ENCODE measurements around the gene ZSCAN10. TPM values are rescaled to one million over a fixed set of nuclear protein-coding genes. Genes with fewer than 3 reads are reported as not detected.

The ZSCAN10 gene
- total and polyA plus RNA-seq, 9 of the 15 experiments (the other 6 are each of a cell fraction or from before 2014, with no cell fraction given), result 0.22 TPM; not detected in 8

DNA sequence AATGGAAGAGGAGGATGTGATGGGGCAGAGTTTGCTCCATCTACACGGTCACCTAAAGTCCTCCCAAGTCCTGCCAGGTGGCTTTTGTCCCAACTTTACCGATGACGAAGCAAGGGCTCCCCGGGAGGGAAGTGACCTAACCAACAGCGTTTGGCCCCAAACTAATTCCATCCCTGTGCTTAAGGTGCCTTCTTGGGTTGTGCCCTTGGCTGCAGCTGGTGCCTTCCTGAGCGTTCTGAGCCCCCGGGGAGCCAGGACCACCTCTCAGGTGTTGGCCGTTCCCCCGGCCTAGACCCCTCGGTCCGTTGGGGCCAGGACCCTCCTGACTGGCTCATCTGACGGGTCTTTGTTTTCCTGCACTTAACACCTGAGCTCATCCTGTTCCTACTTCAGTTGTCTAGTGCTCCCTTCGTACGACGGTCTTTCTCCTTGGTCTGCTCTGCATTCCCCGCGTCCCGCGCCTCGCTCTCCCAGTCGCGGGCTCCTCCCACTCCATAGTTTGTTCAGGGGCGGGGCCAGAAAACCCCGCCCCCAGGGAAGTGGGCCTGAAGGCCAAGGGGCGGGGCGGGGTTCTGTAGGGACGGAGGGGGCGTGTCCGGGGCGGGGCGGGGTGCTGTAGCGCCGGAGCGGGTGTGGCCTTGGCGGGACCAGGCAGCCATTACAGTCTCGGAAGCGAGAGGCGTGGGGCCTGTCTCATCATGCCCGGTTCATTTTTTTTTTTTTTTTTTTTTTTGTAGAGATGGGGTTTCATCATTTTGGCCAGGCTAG, 822 bp upstream of the ZSCAN10 start (continued):
- TF ChIP-seq TEAD1 (CRISPR knock-in tag; IDR thresholded peaks at IDR 0.05), result peak in 1 of 2 experiments; percentile 65; a peak in 1 of 4 replicates
- no peak for TF ChIP-seq ZNF589 (CRISPR knock-in tag; IDR thresholded peaks at IDR 0.05; ENCODE audit: low read depth)
- no peak for TF ChIP-seq HDAC2 (IDR thresholded peaks at IDR 0.05)
- TF ChIP-seq NEUROD1 (IDR thresholded peaks at IDR 0.05; ENCODE audit: borderline replicate concordance, low read depth, low read length, partially characterized antibody), result no peak
- TF ChIP-seq PYGO2 (tag; IDR thresholded peaks at IDR 0.05), result no peak
- no peak for TF ChIP-seq ETV6 (IDR thresholded peaks at IDR 0.05; ENCODE audit: borderline replicate concordance in 1 of 2, low read depth in 2 of 2, low read length in 1 of 2)
- 0 out of 2 replicates have a peak, but pooled peaks have one; percentile 17 for TF ChIP-seq ETV6 (CRISPR knock-in tag; IDR thresholded peaks at IDR 0.05; ENCODE audit: borderline replicate concordance)
- no peak for TF ChIP-seq MAZ (CRISPR knock-in tag; conservative IDR thresholded peaks at IDR 0.05 in 1 of 2, IDR thresholded peaks at IDR 0.05 in 1 of 2)
- peak; percentile 52 for TF ChIP-seq TBP (optimal IDR thresholded peaks at IDR 0.05; ENCODE audit: low read depth, low read length)
- peak; percentile 88 for TF ChIP-seq ZNF384 (IDR thresholded peaks at IDR 0.05; ENCODE audit: low read depth, low read length)
- TF ChIP-seq, protein P1, sequence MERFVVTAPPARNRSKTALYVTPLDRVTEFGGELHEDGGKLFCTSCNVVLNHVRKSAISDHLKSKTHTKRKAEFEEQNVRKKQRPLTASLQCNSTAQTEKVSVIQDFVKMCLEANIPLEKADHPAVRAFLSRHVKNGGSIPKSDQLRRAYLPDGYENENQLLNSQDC (CRISPR knock-in tag; IDR thresholded peaks at IDR 0.05), result no peak
- no peak for TF ChIP-seq RAD21 (CRISPR knock-in tag; conservative IDR thresholded peaks at IDR 0.05 in 1 of 2, IDR thresholded peaks at IDR 0.05 in 1 of 2)
- TF ChIP-seq, protein P2, sequence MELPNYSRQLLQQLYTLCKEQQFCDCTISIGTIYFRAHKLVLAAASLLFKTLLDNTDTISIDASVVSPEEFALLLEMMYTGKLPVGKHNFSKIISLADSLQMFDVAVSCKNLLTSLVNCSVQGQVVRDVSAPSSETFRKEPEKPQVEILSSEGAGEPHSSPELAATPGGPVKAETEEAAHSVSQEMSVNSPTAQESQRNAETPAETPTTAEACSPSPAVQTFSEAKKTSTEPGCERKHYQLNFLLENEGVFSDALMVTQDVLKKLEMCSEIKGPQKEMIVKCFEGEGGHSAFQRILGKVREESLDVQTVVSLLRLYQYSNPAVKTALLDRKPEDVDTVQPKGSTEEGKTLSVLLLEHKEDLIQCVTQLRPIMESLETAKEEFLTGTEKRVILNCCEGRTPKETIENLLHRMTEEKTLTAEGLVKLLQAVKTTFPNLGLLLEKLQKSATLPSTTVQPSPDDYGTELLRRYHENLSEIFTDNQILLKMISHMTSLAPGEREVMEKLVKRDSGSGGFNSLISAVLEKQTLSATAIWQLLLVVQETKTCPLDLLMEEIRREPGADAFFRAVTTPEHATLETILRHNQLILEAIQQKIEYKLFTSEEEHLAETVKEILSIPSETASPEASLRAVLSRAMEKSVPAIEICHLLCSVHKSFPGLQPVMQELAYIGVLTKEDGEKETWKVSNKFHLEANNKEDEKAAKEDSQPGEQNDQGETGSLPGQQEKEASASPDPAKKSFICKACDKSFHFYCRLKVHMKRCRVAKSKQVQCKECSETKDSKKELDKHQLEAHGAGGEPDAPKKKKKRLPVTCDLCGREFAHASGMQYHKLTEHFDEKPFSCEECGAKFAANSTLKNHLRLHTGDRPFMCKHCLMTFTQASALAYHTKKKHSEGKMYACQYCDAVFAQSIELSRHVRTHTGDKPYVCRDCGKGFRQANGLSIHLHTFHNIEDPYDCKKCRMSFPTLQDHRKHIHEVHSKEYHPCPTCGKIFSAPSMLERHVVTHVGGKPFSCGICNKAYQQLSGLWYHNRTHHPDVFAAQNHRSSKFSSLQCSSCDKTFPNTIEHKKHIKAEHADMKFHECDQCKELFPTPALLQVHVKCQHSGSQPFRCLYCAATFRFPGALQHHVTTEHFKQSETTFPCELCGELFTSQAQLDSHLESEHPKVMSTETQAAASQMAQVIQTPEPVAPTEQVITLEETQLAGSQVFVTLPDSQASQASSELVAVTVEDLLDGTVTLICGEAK (IDR thresholded peaks at IDR 0.05), result peak; percentile 66
- TF ChIP-seq, protein P2 (CRISPR knock-in tag; IDR thresholded peaks at IDR 0.05), result no peak
- TF ChIP-seq, protein P3, sequence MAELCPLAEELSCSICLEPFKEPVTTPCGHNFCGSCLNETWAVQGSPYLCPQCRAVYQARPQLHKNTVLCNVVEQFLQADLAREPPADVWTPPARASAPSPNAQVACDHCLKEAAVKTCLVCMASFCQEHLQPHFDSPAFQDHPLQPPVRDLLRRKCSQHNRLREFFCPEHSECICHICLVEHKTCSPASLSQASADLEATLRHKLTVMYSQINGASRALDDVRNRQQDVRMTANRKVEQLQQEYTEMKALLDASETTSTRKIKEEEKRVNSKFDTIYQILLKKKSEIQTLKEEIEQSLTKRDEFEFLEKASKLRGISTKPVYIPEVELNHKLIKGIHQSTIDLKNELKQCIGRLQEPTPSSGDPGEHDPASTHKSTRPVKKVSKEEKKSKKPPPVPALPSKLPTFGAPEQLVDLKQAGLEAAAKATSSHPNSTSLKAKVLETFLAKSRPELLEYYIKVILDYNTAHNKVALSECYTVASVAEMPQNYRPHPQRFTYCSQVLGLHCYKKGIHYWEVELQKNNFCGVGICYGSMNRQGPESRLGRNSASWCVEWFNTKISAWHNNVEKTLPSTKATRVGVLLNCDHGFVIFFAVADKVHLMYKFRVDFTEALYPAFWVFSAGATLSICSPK (IDR thresholded peaks at IDR 0.05; ENCODE audit: borderline replicate concordance), result no peak
- TF ChIP-seq SMARCB1 (IDR thresholded peaks at IDR 0.05; ENCODE audit: insufficient read length, low read depth), result no peak
